Measurements from ENCODE around the gene GPD1.
A peak's percentile ranks its signal among the peaks of the same experiment; 100 is the strongest.

The GPD1 gene

GRCh38 chr12:50073206-50073605 is 30.6 kb upstream of the GPD1 start:
- TF ChIP-seq, protein P1, sequence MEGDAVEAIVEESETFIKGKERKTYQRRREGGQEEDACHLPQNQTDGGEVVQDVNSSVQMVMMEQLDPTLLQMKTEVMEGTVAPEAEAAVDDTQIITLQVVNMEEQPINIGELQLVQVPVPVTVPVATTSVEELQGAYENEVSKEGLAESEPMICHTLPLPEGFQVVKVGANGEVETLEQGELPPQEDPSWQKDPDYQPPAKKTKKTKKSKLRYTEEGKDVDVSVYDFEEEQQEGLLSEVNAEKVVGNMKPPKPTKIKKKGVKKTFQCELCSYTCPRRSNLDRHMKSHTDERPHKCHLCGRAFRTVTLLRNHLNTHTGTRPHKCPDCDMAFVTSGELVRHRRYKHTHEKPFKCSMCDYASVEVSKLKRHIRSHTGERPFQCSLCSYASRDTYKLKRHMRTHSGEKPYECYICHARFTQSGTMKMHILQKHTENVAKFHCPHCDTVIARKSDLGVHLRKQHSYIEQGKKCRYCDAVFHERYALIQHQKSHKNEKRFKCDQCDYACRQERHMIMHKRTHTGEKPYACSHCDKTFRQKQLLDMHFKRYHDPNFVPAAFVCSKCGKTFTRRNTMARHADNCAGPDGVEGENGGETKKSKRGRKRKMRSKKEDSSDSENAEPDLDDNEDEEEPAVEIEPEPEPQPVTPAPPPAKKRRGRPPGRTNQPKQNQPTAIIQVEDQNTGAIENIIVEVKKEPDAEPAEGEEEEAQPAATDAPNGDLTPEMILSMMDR (IDR thresholded peaks at IDR 0.05; ENCODE audit: borderline replicate concordance, control extremely low read depth, extremely low read depth, insufficient read depth, missing control alignments): no peak
- DNase-seq (ENCODE audit: low spot score): no peak
- in situ Hi-C loops (cut with MboI; ENCODE audit: low sequenced_read_pairs, unreplicated experiment): no loop called here

GRCh38 chr12:50073712-50074111 is 30.1 kb upstream of the GPD1 start:
- no peak for DNase-seq (ENCODE audit: low spot score)
- in situ Hi-C loops (cut with MboI; ENCODE audit: low sequenced_read_pairs, unreplicated experiment): no loop called here
- TF ChIP-seq, protein P1 (IDR thresholded peaks at IDR 0.05; ENCODE audit: borderline replicate concordance, control extremely low read depth, extremely low read depth, insufficient read depth, missing control alignments): no peak

- in situ Hi-C loops (cut with MboI; ENCODE audit: low sequenced_read_pairs, unreplicated experiment): no loop called here
- TF ChIP-seq, protein P1 (IDR thresholded peaks at IDR 0.05; ENCODE audit: borderline replicate concordance, control extremely low read depth, extremely low read depth, insufficient read depth, missing control alignments): peak; percentile 91
- DNase-seq (ENCODE audit: low spot score): peak; percentile 91
Observed at GRCh38 chr12:50074936-50075807, 28.6 kb upstream of the GPD1 start.

DNA sequence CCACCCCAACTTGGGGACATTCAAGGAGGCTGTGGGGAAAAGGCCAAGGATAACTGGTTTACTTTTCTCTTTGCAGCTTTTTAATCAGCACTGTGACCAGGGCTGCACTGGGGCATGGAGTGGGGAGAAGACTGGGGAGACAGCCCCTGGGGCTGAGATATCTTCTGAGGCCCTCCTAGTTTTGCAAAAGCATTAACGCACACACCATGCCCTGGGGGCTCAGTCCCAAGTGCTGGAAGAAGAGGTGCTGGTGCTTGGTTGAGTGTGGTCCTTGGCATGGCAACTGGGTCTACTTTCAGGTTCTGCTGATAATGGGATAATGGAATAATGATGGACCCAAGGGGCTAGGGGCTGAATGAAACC is 28.0 kb upstream of the GPD1 start:
- TF ChIP-seq, protein P1 (IDR thresholded peaks at IDR 0.05; ENCODE audit: borderline replicate concordance, control extremely low read depth, extremely low read depth, insufficient read depth, missing control alignments): no peak
- in situ Hi-C loops (cut with MboI; ENCODE audit: low sequenced_read_pairs, unreplicated experiment): no loop called here
- DNase-seq (ENCODE audit: low spot score): no peak

- TF ChIP-seq, protein P1 (IDR thresholded peaks at IDR 0.05; ENCODE audit: borderline replicate concordance, control extremely low read depth, extremely low read depth, insufficient read depth, missing control alignments): no peak
- no peak for DNase-seq (ENCODE audit: low spot score)
- in situ Hi-C loops (cut with MboI; ENCODE audit: low sequenced_read_pairs, unreplicated experiment): no loop called here
Observed at GRCh38 chr12:50077099-50077498, 26.7 kb upstream of the GPD1 start.

GRCh38 chr12:50078281-50078680 is 25.5 kb upstream of the GPD1 start:
- TF ChIP-seq, protein P1 (IDR thresholded peaks at IDR 0.05; ENCODE audit: borderline replicate concordance, control extremely low read depth, extremely low read depth, insufficient read depth, missing control alignments): no peak
- no peak for DNase-seq (ENCODE audit: low spot score)
- in situ Hi-C loops (cut with MboI; ENCODE audit: low sequenced_read_pairs, unreplicated experiment): no loop called here

All from GM13976 (cell line).